HL-60 (cell line): ENCODE measurements around the gene TACC2.

ENCODE experiments used
- CTCF ChIP-seq: IDR thresholded peaks from one replicate; pipeline ENCODE4 v1.5.1; 2011; ENCODE audit warnings: low read length, control low read depth, inconsistent platforms; ENCODE audit not compliant: insufficient read depth
- GABPA ChIP-seq: IDR thresholded peaks from 2 replicates; pipeline ENCODE4 v1.6.1; 2012; ENCODE audit warnings: low read depth
- POLR2AphosphoS5 ChIP-seq: IDR thresholded peaks from 2 replicates; pipeline ENCODE4 v1.6.1; 2012; ENCODE audit warnings: low read depth
- SPI1 ChIP-seq: IDR thresholded peaks from 2 replicates; pipeline ENCODE4 v1.6.1; 2012; ENCODE audit warnings: low read depth, mild to moderate bottlenecking, borderline replicate concordance

- no peak for TF ChIP-seq CTCF
- TF ChIP-seq POLR2AphosphoS5 = no peak
- TF ChIP-seq GABPA = no peak
- TF ChIP-seq SPI1 = no peak
Observed at GRCh38 chr10:122276611-122277208, 287.7 kb downstream of the TACC2 start.
